IgD-negative memory B cell (primary cell): ENCODE results near the gene TMEM178B. TPM values are rescaled to one million over a fixed set of nuclear protein-coding genes. Genes with fewer than 3 reads are reported as not detected.
"Not testable (repeated sequence)": the region's sequence is repeated elsewhere in the genome, so short reads cannot be mapped to it uniquely, and the experiment has no call there.

Source experiments
- H3K27ac Mint-ChIP-seq, 3 donors: one replicate each; pipeline ENCODE4 v1.8.0; 2020 to 2022; ENCODE audit warnings: mild to moderate bottlenecking in 3 of 3, mixed read lengths in 3 of 3, moderate library complexity in 1 of 3
- H3K27me3 Mint-ChIP-seq: one replicate; pipeline ENCODE4 v1.8.0; 2021; ENCODE audit warnings: mixed read lengths
- H3K36me3 Mint-ChIP-seq: one replicate; pipeline ENCODE4 v1.8.0; 2020; ENCODE audit warnings: mild to moderate bottlenecking, mixed read lengths
- H3K4me1 Mint-ChIP-seq, 3 donors: one replicate each; pipeline ENCODE4 v1.8.0; 2020 to 2022; ENCODE audit warnings: mixed read lengths in 3 of 3, mild to moderate bottlenecking in 1 of 3
- H3K4me3 Mint-ChIP-seq, 4 donors: one replicate each; pipeline ENCODE4 v1.8.0; 2020 to 2022; ENCODE audit warnings: mild to moderate bottlenecking in 4 of 4, mixed read lengths in 4 of 4, moderate library complexity in 3 of 4
- H3K9me3 Mint-ChIP-seq, 3 donors: one replicate each; pipeline ENCODE4 v1.8.0; 2020 to 2021; ENCODE audit warnings: mixed read lengths in 3 of 3, mild to moderate bottlenecking in 1 of 3
- polyA plus RNA-seq: library from polyadenylated mRNA; unstranded; fragments of 300-500 nt; fragmentation: Illumina TruSeq; gene quantifications from one replicate; pipeline ENCODE4 v1.2.3, GENCODE V29; 2021

Gene TMEM178B
- not detected for polyA plus RNA-seq

- Mint-ChIP-seq H3K27ac (no peak within 1 kb of the TSS), H3K4me1 (peaks cover 11 to 20% (median 12%) of the 10 kb centered on the region in 3 donors), H3K36me3 (no peaks in the 10 kb centered on the region), H3K4me3 (peak within 1 kb of the TSS; percentile 61 to 90 (median 78)), H3K27me3 (peaks cover 42% of the 10 kb centered on the region), H3K9me3 (no peaks in the 10 kb centered on the region)
Measured at GRCh38 chr7:141073641-141074161, at the start of gene TMEM178B. TSS of gene TMEM178B (plus strand) at chr7:141074064.

DNA sequence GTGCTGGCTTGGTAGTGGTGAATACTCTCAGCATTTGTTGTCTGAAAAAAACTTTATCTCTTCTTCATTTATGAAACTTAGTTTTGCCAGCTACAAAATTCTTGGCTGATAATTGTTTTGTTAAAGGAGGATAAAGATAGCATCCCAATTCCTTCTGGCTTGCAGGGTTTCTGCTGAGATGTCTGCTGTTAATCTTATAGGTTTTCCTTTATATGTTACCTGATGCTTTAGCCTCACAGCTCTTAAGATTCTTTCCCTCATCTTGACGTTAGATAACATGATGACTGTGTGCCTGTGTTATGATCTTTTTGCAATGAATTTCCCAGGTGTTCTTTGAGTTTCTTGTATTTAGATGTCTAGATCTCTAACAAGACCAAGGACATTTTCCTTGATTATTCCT, 49.2 kb upstream of the TMEM178B start:
- Mint-ChIP-seq H3K36me3 (no peaks in the 10 kb centered on the region), H3K4me1 (peaks cover 0 to 2% (median 1%) of the 10 kb centered on the region in 3 donors), H3K27me3 (peaks cover 19% of the 10 kb centered on the region)

DNA sequence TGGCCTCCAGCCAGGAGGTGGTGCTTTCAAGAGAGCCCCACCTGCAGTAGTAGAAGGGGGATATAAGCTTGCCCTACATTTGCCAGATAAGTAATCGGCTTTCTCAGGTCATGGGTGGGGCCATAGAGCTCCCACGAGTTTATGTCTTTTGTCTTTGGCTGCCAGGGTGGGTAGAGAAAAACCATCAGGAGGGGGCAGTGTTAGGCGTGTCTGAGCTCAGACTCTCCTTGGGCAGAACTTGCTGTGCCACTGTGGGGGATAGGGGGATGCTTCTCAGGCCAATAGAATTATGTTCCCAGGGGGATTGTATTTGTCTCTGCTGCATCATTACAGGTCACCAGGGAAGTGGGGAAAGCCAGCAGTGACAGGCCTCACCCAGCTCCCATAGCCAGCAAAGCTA, 46.8 kb upstream of the TMEM178B start:
- no peak overlapping the region for H3K4me3 Mint-ChIP-seq
- H3K27me3 Mint-ChIP-seq = peaks cover 20% of the 10 kb centered on the region
- H3K27ac Mint-ChIP-seq = no peak overlapping the region
- H3K36me3 Mint-ChIP-seq = no peaks in the 10 kb centered on the region
- H3K4me1 Mint-ChIP-seq = peaks cover 0 to 2% (median 0%) of the 10 kb centered on the region in 3 donors
- H3K9me3 Mint-ChIP-seq = peaks cover 4 to 19% (median 14%) of the 10 kb centered on the region in 3 donors

More for the DNA sequence above, 49.2 kb upstream of the TMEM178B start:
- H3K9me3 Mint-ChIP-seq = peaks cover 4 to 19% (median 14%) of the 10 kb centered on the region in 3 donors
- no peak overlapping the region for H3K27ac Mint-ChIP-seq
- no peak overlapping the region for H3K4me3 Mint-ChIP-seq

DNA sequence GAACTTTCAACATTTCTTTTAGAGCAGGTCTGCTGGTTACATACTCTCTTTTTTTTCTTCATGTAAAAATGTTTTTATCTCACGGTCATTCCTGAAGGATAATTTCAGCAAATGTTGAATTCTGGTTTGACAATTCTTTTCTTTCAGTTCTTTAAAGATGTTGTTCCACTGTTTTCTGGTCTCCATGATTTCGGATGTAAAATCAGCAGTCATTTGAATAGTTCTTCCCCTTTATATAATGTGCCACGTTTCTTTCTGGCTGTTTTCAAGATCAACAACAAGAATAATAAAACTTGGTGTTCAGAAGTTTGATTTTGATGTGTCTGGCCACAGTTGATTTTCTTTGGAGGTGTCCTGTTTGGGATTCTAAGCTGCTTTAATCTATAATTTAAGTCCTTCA, 45.1 kb upstream of the TMEM178B start:
- Mint-ChIP-seq H3K36me3 (no peaks in the 10 kb centered on the region), H3K4me1 (no peaks in the 10 kb centered on the region), H3K9me3 (peaks cover 4 to 19% (median 17%) of the 10 kb centered on the region in 3 donors), H3K4me3 (no peak overlapping the region), H3K27ac (no peak overlapping the region), H3K27me3 (peaks cover 16% of the 10 kb centered on the region)

GRCh38 chr7:141032539-141033323, 41.1 kb upstream of the TMEM178B start:
- Mint-ChIP-seq H3K27me3 (peaks cover 11% of the 10 kb centered on the region), H3K9me3 (peaks cover 0 to 10% (median 7%) of the 10 kb centered on the region in 3 donors)
- H3K4me3 Mint-ChIP-seq, H3K4me1 Mint-ChIP-seq, H3K27ac Mint-ChIP-seq, H3K36me3 Mint-ChIP-seq: not testable (repeated sequence)

GRCh38 chr7:141038100-141038499, 35.8 kb upstream of the TMEM178B start:
- H3K4me3 Mint-ChIP-seq, H3K4me1 Mint-ChIP-seq: not testable (repeated sequence)

DNA sequence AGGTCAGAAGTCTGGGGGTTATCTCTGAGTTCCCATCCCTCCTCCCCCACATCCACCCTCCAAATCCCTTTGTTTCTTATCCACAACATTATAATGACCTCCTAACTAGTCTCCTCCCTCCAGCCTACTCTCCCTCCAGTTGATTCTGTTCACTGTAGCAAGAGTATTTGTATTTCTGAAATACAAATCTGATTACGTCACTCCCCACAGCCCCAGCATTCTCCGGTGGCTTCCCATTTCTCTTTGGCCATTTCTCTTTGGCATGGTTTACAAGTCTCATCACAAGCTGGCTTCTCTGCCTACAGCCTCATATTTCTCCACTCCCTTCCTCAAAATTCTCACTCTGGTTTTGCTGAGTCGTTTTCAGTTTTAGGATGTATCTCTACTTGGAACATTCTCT, 34.5 kb upstream of the TMEM178B start:
- Mint-ChIP-seq H3K27me3 (peaks cover 1% of the 10 kb centered on the region), H3K9me3 (peaks cover 0 to 6% (median 0%) of the 10 kb centered on the region in 3 donors), H3K4me3 (no peak overlapping the region), H3K4me1 (no peaks in the 10 kb centered on the region), H3K27ac (no peak overlapping the region), H3K36me3 (no peaks in the 10 kb centered on the region)

More at GRCh38 chr7:141038100-141038499, 35.8 kb upstream of the TMEM178B start:
- not testable (repeated sequence) for H3K27ac Mint-ChIP-seq, H3K27me3 Mint-ChIP-seq, H3K36me3 Mint-ChIP-seq, H3K9me3 Mint-ChIP-seq

DNA sequence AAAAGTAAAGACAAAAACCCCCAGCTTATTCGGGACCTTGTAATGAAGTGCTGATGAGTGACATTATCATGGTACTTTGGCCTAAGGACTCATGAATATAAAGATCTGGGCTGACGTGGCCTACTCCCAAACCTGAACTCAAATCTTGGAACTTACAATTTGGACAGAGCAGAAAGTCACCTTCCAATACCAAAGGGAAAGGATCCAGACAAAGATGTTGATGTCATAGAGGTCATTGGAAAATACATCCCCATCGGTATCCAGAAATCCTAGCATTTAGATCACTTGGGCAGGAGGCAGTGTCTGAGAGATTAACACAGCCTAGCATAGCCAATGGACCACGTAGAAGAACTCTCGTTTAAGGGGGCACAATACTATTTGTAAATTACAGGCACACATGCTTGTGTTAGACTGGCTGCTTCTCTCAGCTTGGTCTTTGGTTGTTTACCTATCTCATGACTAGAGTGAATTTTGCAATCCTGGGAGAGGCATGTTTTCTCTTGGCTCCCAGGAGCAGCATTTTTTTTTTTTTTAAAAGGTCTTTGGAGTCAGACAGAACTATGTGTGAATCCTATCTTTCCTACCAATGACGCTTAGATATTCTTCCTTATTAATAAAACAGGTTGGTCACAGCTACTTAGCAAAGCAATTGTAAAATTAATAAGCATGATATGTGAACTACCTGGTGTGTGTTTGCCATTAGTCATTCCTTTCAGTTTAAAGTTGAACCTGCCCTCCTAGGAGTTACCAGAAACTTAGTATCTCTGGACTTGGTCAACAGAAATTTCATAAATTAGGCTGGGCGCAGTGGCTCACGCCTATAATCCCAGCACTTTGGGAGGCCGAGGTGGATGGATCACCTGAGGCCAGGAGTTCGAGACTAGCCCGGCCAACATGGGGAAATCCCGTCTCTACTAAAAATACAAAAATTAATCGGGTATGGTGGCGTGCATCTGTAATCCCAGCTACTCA, 31.4 kb upstream of the TMEM178B start:
- Mint-ChIP-seq H3K4me1 (no peaks in the 10 kb centered on the region), H3K9me3 (peaks cover 0 to 6% (median 4%) of the 10 kb centered on the region in 3 donors), H3K4me3 (peak overlapping the region in 1 of 4 donors; percentile 55), H3K27ac (no peak overlapping the region), H3K27me3 (peaks cover 3% of the 10 kb centered on the region), H3K36me3 (no peaks in the 10 kb centered on the region)

- no peak overlapping the region for H3K4me3 Mint-ChIP-seq
- H3K9me3 Mint-ChIP-seq = peaks cover 0 to 6% (median 4%) of the 10 kb centered on the region in 3 donors
Measured at GRCh38 chr7:141043616-141044015, 30.2 kb upstream of the TMEM178B start.

DNA sequence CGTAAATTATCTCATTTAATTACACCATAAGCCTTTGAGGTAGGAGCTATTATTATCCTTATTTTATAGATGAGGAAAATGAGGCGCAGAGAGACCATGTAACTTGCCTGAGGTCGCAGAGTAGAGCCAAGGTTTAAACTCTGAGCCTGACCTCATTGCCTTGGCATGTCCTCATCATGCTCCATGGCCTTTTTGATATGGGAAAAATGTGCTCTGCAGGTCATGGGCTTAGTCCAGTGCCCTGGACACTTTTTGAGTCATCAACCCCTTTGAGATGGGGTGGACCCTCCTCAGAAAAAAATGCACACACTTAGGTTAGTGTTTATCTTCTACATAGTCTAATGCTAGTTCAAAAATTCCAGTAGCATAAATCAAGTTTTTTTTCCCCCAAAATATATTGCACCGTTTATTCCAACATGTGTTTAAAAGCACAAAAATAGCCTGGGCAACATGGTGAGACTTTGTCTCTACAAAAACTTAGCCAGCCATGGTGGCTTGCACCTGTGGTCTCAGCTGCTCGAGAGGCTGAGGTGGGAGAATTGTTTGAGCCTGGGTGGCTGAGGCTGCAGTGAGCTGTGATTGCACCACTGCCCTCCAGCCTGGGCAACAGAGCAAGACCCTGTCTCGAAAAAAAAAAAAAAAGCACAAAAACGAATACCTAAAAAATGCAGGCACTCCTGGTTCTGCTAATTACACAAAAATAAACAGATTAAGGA, 28.6 kb upstream of the TMEM178B start:
- Mint-ChIP-seq H3K27me3 (peaks cover 10% of the 10 kb centered on the region), H3K9me3 (peaks cover 0 to 6% (median 0%) of the 10 kb centered on the region in 3 donors), H3K4me1 (no peaks in the 10 kb centered on the region), H3K4me3 (no peak overlapping the region), H3K36me3 (no peaks in the 10 kb centered on the region), H3K27ac (no peak overlapping the region)

More at GRCh38 chr7:141043616-141044015, 30.2 kb upstream of the TMEM178B start:
- Mint-ChIP-seq H3K4me1 (no peaks in the 10 kb centered on the region), H3K36me3 (no peaks in the 10 kb centered on the region), H3K27ac (no peak overlapping the region), H3K27me3 (peaks cover 3% of the 10 kb centered on the region)

- Mint-ChIP-seq H3K27me3 (peaks cover 11% of the 10 kb centered on the region), H3K4me1 (no peaks in the 10 kb centered on the region)
Measured at GRCh38 chr7:141045842-141046620, 27.8 kb upstream of the TMEM178B start.

DNA sequence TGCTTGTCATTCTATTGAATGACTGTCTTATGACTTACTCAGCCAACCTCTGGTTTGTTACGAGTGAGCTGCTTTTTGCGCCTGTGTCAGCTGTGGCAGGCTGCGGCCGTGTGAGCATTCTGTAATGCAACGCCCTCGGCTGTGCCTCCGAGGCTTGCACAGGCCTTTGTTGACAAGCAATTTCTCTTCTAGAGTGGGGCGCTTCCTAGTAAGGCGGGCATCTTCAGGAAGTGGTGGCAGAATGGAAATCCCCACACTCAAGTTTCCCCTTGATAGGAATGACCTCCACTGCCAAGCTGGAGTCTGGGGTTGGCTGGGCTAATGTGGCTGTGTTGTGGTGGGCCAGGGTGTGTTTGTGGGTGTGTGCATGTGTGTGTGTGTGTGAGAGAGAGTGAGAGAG, 20.2 kb upstream of the TMEM178B start:
- no peak overlapping the region for H3K4me3 Mint-ChIP-seq
- H3K9me3 Mint-ChIP-seq = peaks cover 0 to 6% (median 2%) of the 10 kb centered on the region in 3 donors

More at GRCh38 chr7:141045842-141046620, 27.8 kb upstream of the TMEM178B start:
- Mint-ChIP-seq H3K4me3 (no peak overlapping the region), H3K9me3 (peaks cover 0 to 6% (median 0%) of the 10 kb centered on the region in 3 donors), H3K27ac (no peak overlapping the region), H3K36me3 (no peaks in the 10 kb centered on the region)

GRCh38 chr7:141055146-141055545, 18.7 kb upstream of the TMEM178B start:
- H3K27me3 Mint-ChIP-seq = peaks cover 6% of the 10 kb centered on the region
- no peak overlapping the region for H3K4me3 Mint-ChIP-seq
- H3K9me3 Mint-ChIP-seq = peaks cover 0 to 6% (median 2%) of the 10 kb centered on the region in 3 donors
- H3K36me3 Mint-ChIP-seq = no peaks in the 10 kb centered on the region
- H3K4me1 Mint-ChIP-seq = no peaks in the 10 kb centered on the region
- no peak overlapping the region for H3K27ac Mint-ChIP-seq

More for the DNA sequence above, 20.2 kb upstream of the TMEM178B start:
- Mint-ChIP-seq H3K36me3 (no peaks in the 10 kb centered on the region), H3K27ac (peak overlapping the region in 1 of 3 donors; percentile 24), H3K27me3 (peaks cover 13% of the 10 kb centered on the region), H3K4me1 (no peaks in the 10 kb centered on the region)

GRCh38 chr7:141057788-141058187, 16.1 kb upstream of the TMEM178B start:
- peaks cover 0 to 6% (median 2%) of the 10 kb centered on the region in 3 donors for H3K9me3 Mint-ChIP-seq

More at GRCh38 chr7:141057788-141058187, 16.1 kb upstream of the TMEM178B start:
- no peak overlapping the region for H3K4me3 Mint-ChIP-seq
- no peaks in the 10 kb centered on the region for H3K36me3 Mint-ChIP-seq
- H3K27me3 Mint-ChIP-seq = peaks cover 3% of the 10 kb centered on the region
- no peaks in the 10 kb centered on the region for H3K4me1 Mint-ChIP-seq
- no peak overlapping the region for H3K27ac Mint-ChIP-seq
